NCI-H1694 treated with DMSO at 0.1 percent for 48 hours (cell line): ENCODE data around the gene PUS1.

Experiments used
- DNase-seq: peaks from one replicate; lab custom pipeline; 2025; lab: John Stamatoyannopoulos, UW

Gene PUS1

DNA sequence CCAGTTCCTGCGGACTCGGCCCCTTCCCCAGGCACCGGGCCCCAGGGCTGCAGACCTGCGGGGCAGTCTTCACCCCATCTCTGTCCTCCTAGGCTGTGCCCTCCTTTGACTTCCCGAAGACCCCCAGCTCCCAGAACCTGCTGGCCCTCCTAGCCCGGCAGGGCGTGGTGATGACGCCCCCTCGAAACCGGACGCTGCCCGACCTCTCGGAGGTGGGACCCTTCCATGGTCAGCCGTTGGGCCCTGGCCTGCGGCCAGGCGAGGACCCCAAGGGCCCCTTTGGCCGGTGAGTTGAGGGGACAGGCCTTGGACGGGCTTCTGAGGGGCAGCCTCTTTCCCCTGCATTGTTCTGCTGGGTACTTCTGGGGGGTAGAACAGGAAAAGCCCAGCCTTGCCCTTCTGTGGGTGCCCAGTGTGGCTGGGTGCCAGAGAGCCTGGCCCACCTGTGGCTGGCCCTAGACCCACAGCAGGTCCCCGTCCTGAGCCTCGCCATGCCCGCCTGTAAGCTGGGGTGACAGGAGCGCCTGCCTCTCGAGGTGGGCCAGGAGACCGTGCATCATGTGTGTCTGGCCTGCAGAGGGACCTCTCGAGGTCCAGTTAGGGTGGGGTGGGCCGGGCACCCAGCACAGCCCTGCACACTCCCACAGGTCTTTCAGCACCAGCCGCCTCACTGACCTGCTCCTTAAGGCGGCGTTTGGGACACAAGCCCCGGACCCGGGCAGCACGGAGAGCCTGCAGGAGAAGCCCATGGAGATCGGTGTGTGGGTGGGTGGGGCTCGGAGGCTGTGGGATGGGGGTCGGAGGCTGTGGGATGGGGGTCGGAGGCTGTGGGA lies 12.6 kb upstream of the PUS1 start:
- DNase-seq, result no peak

GRCh38 chr12:131917139-131917710 lies 11.9 kb upstream of the PUS1 start:
- no peak for DNase-seq

GRCh38 chr12:131917711-131918306 lies 11.3 kb upstream of the PUS1 start:
- DNase-seq, result no peak

DNA sequence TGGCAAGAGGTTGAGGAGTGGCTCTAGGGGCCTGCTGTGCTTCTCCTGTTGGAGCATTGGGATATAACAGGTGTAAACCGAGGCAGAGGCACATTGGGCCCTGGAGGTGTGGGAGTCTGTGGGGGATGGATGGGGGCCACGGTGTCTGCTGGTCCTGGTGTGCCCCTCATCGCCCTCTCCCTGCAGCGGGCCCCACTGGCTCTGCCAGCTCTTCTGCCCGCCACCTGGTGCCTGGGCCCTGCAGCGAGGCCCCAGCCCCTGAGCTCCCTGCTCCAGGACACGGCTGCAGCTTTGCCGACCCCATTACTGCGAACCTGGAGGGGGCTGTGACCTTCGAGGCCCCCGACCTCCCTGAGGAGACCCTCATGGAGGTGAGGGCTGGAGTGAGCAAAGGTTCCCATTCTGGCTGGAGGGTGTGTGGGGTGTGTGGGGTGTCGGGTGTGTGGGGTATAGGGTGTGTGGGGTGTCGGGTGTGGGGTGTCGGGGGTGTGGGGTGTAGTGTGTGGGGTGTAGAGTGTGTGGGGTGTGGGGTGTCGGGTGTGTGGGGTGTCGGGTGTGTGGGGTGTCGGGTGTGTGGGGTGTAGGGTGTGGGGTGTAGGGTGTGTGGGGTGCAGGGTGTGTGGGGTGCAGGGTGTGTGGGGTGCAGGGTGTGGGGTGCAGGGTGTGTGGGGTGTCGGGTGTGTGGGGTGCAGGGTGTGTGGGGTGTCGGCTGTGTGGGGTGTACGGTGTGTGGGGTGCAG lies 10.6 kb upstream of the PUS1 start:
- DNase-seq, result no peak

GRCh38 chr12:131919051-131919347 lies 10.1 kb upstream of the PUS1 start:
- no peak for DNase-seq

DNA sequence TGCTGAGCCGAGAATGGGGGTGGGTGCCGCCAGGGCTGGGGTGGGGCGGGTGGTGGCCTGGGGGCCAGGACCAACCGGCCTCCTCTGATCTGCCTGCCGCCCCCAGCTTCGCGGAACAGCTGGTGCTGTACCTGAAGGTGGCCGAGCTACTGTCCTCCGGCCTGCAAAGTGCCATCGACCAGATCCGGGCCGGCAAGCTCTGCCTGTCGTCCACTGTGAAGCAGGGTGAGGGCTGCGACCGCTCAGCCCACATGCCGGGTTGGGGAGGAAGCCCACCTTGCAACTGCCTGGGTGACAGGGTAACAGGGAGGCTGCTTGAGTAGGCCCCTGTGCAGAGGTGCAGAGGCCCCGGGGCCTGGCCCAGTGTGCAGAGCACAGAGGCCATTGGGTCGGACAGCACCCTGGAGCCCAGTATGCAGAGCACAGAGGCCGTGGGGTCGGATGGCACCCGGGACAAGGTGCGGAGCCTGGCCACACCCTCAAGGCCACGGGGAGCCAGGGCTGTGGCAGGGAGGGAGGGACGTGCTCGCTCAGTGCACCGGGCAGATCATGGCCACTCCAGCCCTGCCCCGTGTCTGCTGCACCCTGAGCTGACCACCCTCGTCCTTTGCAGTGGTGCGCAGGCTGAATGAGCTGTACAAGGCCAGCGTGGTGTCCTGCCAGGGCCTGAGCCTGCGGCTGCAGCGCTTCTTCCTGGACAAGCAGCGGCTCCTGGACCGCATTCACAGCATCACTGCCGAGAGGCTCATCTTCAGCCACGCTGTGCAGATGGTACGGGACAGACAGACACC lies 9.5 kb upstream of the PUS1 start:
- no peak for DNase-seq

DNA sequence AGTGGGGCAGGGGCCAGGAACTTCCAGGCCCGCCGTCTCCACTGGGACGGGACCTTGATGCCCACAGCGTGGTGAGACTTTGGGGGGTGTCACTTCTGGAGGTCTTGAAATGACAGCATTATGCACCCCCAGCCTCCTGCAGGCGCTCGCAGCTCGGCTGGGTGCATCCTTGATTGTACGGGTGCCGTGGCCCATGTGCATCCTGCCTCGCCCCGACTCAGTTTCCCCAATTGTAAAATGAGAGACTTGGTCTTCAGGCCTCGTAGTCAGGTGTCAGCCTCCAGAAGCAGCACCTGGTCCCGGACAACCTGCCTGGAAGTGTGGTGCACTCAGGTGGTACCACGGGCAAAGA lies 8.9 kb upstream of the PUS1 start:
- DNase-seq, result no peak

GRCh38 chr12:131920902-131921840 lies 7.9 kb upstream of the PUS1 start:
- DNase-seq, result no peak

DNA sequence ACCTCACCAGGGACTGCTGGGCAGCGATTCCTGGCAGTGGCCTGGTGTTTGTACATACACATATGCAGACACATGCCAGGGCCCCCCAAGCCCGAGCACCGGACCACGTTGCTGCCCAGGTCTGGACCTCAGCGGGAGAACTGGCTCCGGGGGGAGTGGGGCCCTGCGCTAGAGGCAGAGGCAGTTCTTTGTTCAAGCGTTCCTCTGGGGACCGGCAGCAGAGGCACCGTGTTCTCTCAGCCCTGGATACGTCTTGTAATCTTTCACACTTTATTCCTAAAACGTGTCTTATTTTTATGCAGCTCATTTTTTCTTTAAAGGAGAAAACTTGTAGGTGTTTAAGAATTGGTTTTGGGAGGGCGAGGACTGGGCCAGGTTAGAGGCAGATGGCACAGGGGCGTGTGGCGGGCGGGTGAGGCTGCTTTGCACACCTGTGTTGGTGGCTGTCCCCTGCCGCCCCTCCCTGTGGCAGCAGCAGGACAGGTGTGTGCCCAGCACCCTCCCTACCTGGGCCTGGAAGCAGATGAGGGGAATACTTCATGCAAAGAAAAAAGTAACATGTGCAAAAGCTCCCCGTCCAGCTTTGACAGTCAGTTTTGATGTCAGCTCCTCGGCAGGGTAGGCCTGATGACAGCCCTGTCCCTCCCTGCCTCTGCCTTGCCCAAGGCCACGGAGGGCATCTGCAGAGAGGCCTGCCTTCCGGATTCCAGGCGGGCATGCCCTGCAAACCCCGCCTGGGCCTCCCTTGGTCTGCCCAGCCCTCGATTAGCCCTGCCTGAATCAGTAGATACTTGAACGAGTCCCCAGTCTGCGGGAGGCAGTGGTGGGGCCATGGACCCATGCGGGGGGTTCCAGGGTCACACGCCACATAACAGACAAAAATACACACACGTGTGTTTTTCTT lies 7.0 kb upstream of the PUS1 start:
- DNase-seq, result no peak

DNA sequence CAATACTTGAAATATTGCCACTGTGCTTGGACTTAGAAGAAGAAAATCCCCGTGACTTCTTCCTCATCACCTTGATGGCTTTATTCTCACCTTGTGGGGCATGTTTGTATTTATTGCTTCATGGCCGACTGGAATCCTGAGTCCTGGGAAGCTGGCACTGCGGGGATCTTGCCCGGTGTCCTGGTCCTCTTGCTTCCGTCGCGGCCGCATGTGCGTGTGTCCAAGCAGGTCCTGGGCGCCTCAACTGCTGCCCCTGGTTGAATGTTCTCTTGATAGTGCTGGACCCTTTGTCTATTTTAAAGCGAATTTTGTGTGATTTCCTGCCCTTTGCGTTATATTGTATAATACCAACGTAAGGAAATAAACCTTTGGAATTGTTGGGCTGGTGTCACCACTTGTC lies 6.3 kb upstream of the PUS1 start:
- no peak for DNase-seq

DNA sequence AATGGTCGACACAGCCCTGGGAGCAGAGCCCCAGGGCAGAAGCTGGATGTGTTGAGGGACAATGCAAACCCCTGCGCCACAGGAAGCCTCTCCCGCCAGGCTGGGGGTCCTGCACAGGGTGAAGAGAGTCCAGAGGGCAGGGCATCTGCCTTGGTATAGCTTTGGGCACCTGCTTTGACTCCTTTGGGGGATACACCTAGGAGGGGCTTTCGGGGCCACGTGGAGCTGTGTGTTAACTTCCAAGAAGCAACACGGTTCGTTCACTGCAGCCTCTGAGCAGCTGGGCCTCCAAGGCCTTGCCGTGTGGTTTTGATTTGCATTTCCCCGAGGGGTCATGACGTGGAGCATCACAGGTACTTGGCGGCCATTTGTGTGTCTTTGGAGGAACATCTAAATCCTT lies 5.8 kb upstream of the PUS1 start:
- DNase-seq, result no peak

DNA sequence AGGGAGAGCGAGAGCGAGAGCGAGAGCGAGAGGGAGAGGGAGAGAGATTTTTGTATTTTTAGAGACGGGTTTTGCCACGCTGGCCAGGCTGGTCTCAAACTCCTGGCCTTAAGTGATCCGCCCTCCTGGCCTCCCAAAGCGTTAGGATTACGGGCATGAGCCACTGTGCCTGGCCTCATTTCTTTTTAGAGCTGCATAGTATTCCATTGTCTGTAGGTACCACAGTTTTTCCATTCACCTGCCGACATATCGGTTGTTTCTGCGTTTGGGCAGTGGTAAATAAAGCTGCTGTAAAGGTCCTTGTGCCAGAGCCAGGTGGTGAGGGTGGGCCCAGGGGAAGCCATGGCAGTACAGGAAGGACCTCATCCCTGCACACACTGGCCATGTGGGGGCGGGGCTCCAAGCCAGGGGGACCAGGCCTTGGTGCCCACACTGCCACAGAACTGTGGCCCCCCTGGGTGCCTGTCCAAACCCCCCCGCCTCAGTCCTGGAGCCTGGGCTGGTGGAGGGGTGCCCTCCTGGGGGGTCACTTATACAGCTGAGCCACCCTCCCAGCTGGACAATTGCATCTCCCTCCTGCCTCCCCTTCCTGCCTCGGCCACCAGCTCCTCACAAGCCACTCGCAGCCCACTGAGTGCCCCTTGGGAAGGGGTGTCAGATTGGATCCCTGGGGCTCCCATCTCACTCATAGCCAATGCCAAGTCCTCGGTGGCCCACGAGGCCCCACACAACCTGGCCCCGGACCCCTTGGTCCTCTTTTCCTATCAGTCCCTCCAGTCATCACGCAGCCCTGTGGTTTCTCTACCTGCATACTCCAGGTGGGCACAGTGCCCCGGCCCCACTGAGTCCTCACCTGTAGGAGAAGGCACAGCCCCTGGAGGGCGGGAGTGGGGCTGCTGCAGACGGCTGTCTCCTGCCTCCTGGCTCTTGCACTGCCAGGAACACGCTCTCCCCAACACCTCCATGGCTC lies 1.7 kb upstream of the PUS1 start:
- DNase-seq, result no peak

DNA sequence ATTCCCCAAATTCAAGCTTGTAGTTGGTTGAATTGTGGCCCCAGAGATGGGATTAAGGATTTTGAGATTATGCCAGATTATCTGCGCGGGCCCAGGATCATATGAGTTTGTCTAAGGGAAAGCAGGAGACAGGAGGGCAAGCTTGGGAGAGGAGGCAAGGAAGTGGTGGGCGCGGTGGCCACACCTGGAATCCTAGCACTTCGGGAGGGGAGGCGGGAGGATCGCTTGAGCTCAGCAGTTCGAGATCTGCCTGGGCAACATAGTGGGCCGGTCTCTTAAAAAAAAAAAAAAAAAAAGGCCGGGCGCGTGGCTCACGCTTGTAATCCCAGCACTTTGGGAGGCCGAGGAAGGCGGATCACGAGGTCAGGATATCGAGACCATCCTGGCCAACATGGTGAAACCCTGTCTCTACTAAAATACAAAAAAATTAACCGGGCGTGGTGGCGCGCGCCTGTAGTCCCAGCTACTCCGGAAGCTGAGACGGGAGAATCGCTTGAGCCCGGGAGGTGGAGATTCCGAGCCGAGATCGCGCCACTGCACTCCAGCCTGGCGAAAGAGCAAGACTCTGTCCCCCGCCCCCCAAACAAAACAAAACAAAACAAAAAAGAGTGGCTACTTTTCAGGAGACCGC lies 881 bp upstream of the PUS1 start:
- DNase-seq, result no peak

DNA sequence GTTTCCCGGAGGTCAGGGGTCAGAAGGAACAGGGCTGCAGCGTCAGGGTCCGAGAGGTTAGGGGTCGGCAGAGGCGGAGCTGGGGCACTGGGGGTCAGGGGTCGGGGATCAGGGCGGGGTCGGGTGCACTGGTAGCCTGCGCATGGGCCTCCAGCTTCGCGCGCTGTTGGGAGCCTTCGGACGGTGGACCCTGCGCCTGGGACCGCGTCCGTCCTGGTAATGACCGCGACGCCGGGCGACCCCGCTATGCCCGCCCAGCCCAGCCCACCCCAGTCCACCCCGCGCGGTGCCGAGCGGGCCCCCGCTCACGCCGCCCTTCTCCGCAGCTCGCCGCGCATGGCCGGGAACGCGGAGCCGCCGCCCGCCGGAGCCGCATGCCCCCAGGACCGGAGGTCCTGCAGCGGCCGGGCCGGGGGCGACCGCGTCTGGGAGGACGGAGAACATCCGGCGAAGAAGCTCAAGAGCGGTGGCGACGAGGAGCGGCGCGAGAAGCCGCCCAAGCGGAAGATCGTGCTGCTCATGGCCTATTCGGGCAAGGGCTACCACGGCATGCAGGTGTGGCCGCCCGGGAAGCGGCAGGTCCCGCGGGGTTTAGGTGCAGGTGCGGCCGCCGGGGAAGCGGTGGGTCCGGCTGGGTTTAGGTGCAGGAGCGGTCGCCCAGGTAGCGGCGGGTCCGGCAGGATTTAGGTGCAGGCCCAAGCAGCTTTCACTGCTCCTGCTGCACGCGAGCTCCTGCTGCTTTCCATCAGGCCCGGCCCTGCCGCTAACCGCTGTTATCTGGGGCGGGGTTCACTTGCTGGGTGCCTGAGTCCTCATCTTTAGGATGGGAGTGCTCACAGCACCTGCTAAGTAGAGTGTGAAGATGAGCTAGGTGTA lies 743 bp downstream of the PUS1 start:
- DNase-seq, result no peak

DNA sequence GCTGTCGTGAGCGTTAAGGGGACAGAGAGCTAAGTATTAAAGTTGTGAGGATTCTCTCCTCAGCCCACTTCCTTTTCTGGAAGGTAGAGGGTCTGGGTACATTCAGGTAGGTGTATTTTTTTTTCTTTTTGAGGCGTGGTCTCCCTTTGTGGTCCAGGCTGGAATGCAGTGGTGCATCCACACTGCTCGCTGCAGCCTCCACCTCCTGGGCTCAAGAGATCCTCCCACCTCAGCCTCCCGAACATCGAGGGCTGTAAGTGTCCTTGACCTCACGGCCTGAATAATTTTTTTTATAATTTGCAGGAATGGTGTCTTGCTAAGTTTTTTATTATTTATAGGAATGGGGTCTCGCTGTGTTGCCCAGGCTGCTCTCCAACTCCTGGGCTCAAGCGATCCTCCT lies 1.4 kb downstream of the PUS1 start:
- no peak for DNase-seq

GRCh38 chr12:131933387-131933786 lies 4.3 kb downstream of the PUS1 start:
- DNase-seq, result no peak

DNA sequence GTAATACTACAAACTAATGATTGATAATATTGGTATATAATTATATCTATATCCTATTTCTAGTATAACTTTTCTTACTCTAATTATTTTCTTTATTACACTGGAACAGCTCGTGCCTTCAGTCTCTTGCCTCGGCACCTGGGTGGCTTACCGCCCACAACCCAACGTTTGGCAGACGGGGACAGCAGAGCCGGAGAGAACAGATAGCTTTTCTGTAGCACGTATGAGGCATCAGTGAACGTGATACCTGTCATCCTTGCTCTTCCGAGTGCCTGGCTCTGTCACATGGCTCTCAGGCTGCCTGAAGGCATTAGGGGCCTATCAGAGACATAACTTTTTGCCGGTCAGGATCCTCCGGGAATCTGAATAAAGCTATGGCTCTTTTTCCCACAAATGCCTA lies 5.5 kb downstream of the PUS1 start:
- no peak for DNase-seq
